Neural progenitor cell (in vitro differentiated cells): ENCODE results near the gene PAK6. TPM values are rescaled to one million over a fixed set of nuclear protein-coding genes. Genes with fewer than 3 reads are reported as not detected.

Source experiments
- DNase-seq: peaks from one replicate; pipeline ENCODE4 v3.0.0-alpha.2; 2016; ENCODE audit warnings: low spot score
- H2AFZ ChIP-seq: fragments of 200-600 bp; sonication (generic); replicated peaks from 2 replicates; pipeline ENCODE4 v1.6.1; 2016; ENCODE audit warnings: antibody characterized with exemption
- H3F3A ChIP-seq: fragments of 200-600 bp; sonication (generic); 2 replicates; pipeline ENCODE4 v1.6.1; 2016; ENCODE audit warnings: antibody characterized with exemption, low read depth
- H3K27ac ChIP-seq: fragments of 200-600 bp; sonication (generic); 2 replicates; pipeline ENCODE4 v1.5.1; 2016; ENCODE audit warnings: mild to moderate bottlenecking
- H3K27me3 ChIP-seq: fragments of 200-600 bp; sonication (generic); 2 replicates; pipeline ENCODE4 v1.6.1; 2016; ENCODE audit warnings: mild to moderate bottlenecking, moderate library complexity
- H3K36me3 ChIP-seq: fragments of 200-600 bp; sonication (generic); 2 replicates; pipeline ENCODE4 v1.5.1; 2016
- H3K4me1 ChIP-seq: fragments of 200-600 bp; sonication (generic); 2 replicates; pipeline ENCODE4 v1.6.1; 2016; ENCODE audit warnings: mixed run types
- H3K4me2 ChIP-seq: fragments of 200-600 bp; sonication (generic); 2 replicates; pipeline ENCODE4 v1.6.1; 2016
- H3K4me3 ChIP-seq: fragments of 200-600 bp; sonication (generic); 2 replicates; pipeline ENCODE4 v1.5.1; 2016
- H3K79me2 ChIP-seq: fragments of 200-600 bp; sonication (generic); 2 replicates; pipeline ENCODE4 v1.6.1; 2016; ENCODE audit warnings: low read depth
- H3K9ac ChIP-seq: fragments of 200-600 bp; sonication (generic); 2 replicates; pipeline ENCODE4 v1.6.1; 2016
- H3K9me3 ChIP-seq: fragments of 200-600 bp; sonication (generic); 2 replicates; pipeline ENCODE4 v1.5.1; 2016; ENCODE audit warnings: low read depth
- H4K20me1 ChIP-seq: fragments of 200-600 bp; sonication (generic); 2 replicates; pipeline ENCODE4 v1.6.1; 2016; ENCODE audit warnings: low read depth
- H3K27ac Mint-ChIP-seq: 3 replicates; pipeline ENCODE4 v1.8.0; 2021; ENCODE audit warnings: mixed read lengths
- H3K27me3 Mint-ChIP-seq: 2 replicates; pipeline ENCODE4 v1.8.0; 2022; ENCODE audit warnings: low read depth, mild to moderate bottlenecking, inconsistent platforms, moderate library complexity, mixed read lengths; ENCODE audit not compliant: insufficient read depth
- H3K36me3 Mint-ChIP-seq: 3 replicates; pipeline ENCODE4 v1.8.0; 2021; ENCODE audit warnings: mixed read lengths
- H3K4me1 Mint-ChIP-seq: 3 replicates; pipeline ENCODE4 v1.8.0; 2021; ENCODE audit warnings: mixed read lengths
- H3K4me3 Mint-ChIP-seq: 3 replicates; pipeline ENCODE4 v1.8.0; 2021; ENCODE audit warnings: mild to moderate bottlenecking, moderate library complexity, mixed read lengths
- H3K9me3 Mint-ChIP-seq: 3 replicates; pipeline ENCODE4 v1.8.0; 2020; ENCODE audit warnings: mixed read lengths
- CTCF ChIP-seq: fragments of 200-600 bp; sonication (generic); IDR thresholded peaks from 2 replicates; pipeline ENCODE4 v1.5.1; 2017; ENCODE audit warnings: antibody characterized with exemption, mild to moderate bottlenecking
- EZH2 ChIP-seq: fragments of 200-600 bp; sonication (generic); IDR thresholded peaks from 2 replicates; pipeline ENCODE4 v1.6.1; 2017; ENCODE audit warnings: antibody characterized with exemption, mild to moderate bottlenecking, moderate library complexity
- EZH2phosphoT487 ChIP-seq: fragments of 200-600 bp; sonication (generic); IDR thresholded peaks from 2 replicates; pipeline ENCODE4 v1.6.1; 2017; ENCODE audit warnings: antibody characterized with exemption
- total RNA-seq: library from RNA; depleted of rRNA; stranded (reverse); fragments of >200 nt; gene quantifications from 2 replicates; pipeline ENCODE4 v1.2.3, GENCODE V29; 2015; ENCODE audit warnings: low replicate concordance

The PAK6 gene
- total RNA-seq, 1 donor from 2014 or later = not detected

- Mint-ChIP-seq H3K9me3 (no peaks in the 10 kb centered on the region), H3K4me1 (peaks cover 18% of the 10 kb centered on the region), H3K27ac (peak overlapping the region; percentile 85), H3K36me3 (no peaks in the 10 kb centered on the region), H3K27me3 (peaks cover 20% of the 10 kb centered on the region), H3K4me3 (no peak overlapping the region)
- Histone ChIP-seq H3K27me3 (peaks cover 1% of the 10 kb centered on the region), H3K9ac (no peak overlapping the region), H3K4me1 (peaks cover 6% of the 10 kb centered on the region), H3K4me2 (no peak overlapping the region), H2AFZ (no peak overlapping the region), H4K20me1 (no peaks in the 10 kb centered on the region), H3K4me3 (no peak overlapping the region), H3K9me3 (no peaks in the 10 kb centered on the region), H3K36me3 (no peaks in the 10 kb centered on the region), H3K27ac (no peak overlapping the region), H3K79me2 (no peaks in the 10 kb centered on the region), H3F3A (no peaks in the 10 kb centered on the region)
- no peak for DNase-seq
- TF ChIP-seq EZH2 (no peak), EZH2phosphoT487 (no peak), CTCF (no peak)
Observed at GRCh38 chr15:40271685-40272484, 33.0 kb downstream of the PAK6 start.

- TF ChIP-seq EZH2 (no peak), CTCF (no peak), EZH2phosphoT487 (no peak)
- no peaks in the 10 kb centered on the region for H3K9me3 Mint-ChIP-seq
- Histone ChIP-seq H3K36me3 (no peaks in the 10 kb centered on the region), H3K27me3 (peaks cover 8% of the 10 kb centered on the region), H3K4me2 (no peak overlapping the region), H3K9ac (no peak overlapping the region), H3K27ac (no peak overlapping the region), H4K20me1 (no peaks in the 10 kb centered on the region), H3F3A (no peaks in the 10 kb centered on the region), H3K79me2 (no peaks in the 10 kb centered on the region), H2AFZ (no peak overlapping the region), H3K4me3 (no peak overlapping the region), H3K4me1 (peaks cover 5% of the 10 kb centered on the region), H3K9me3 (no peaks in the 10 kb centered on the region)
- H3K36me3 Mint-ChIP-seq = no peaks in the 10 kb centered on the region
- DNase-seq = no peak
- no peak overlapping the region for H3K4me3 Mint-ChIP-seq
- peaks cover 19% of the 10 kb centered on the region for H3K4me1 Mint-ChIP-seq
- no peak overlapping the region for H3K27ac Mint-ChIP-seq
- peaks cover 25% of the 10 kb centered on the region for H3K27me3 Mint-ChIP-seq
Observed at GRCh38 chr15:40272485-40273056, 33.7 kb downstream of the PAK6 start.

- Histone ChIP-seq H2AFZ (no peak overlapping the region), H3K9ac (no peak overlapping the region), H3K27ac (no peak overlapping the region), H3K9me3 (no peaks in the 10 kb centered on the region), H3K79me2 (no peaks in the 10 kb centered on the region), H3K36me3 (no peaks in the 10 kb centered on the region), H3K4me2 (no peak overlapping the region), H3K4me1 (no peaks in the 10 kb centered on the region), H3K27me3 (peaks cover 17% of the 10 kb centered on the region), H4K20me1 (no peaks in the 10 kb centered on the region), H3F3A (no peaks in the 10 kb centered on the region), H3K4me3 (no peak overlapping the region)
- Mint-ChIP-seq H3K36me3 (no peaks in the 10 kb centered on the region), H3K27me3 (peaks cover 27% of the 10 kb centered on the region), H3K4me3 (no peak overlapping the region), H3K4me1 (peaks cover 19% of the 10 kb centered on the region), H3K9me3 (no peaks in the 10 kb centered on the region), H3K27ac (no peak overlapping the region)
- TF ChIP-seq EZH2 = no peak
- no peak for TF ChIP-seq EZH2phosphoT487
- TF ChIP-seq CTCF = no peak
- DNase-seq = no peak
Observed at GRCh38 chr15:40273428-40273827, 34.6 kb downstream of the PAK6 start.
